ENCODE measurements around the gene CCL20.

DNA sequence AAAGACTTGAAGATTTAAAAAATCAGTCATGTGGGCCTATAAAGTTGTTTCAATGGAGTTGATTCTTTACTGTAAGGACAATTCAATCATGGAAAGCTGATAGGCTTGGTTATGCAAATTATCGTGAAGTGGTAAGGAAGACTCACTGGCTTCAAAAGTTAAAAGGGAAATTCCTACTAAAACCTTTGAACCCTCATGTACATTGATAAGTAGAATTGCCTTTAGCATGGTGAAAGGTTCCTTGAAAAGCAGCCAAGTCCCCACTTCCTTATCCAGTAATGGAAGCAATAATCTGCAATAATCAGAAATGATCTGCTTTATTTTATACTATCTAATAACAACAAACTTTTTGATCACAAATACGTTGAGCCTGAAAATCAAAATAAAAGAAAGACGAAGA, 14.4 kb upstream of the CCL20 start:
- TF ChIP-seq, protein P1, sequence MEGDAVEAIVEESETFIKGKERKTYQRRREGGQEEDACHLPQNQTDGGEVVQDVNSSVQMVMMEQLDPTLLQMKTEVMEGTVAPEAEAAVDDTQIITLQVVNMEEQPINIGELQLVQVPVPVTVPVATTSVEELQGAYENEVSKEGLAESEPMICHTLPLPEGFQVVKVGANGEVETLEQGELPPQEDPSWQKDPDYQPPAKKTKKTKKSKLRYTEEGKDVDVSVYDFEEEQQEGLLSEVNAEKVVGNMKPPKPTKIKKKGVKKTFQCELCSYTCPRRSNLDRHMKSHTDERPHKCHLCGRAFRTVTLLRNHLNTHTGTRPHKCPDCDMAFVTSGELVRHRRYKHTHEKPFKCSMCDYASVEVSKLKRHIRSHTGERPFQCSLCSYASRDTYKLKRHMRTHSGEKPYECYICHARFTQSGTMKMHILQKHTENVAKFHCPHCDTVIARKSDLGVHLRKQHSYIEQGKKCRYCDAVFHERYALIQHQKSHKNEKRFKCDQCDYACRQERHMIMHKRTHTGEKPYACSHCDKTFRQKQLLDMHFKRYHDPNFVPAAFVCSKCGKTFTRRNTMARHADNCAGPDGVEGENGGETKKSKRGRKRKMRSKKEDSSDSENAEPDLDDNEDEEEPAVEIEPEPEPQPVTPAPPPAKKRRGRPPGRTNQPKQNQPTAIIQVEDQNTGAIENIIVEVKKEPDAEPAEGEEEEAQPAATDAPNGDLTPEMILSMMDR (IDR thresholded peaks at IDR 0.05; ENCODE audit: low read depth, low read length, missing input control), result no peak
- TF ChIP-seq, protein P2, sequence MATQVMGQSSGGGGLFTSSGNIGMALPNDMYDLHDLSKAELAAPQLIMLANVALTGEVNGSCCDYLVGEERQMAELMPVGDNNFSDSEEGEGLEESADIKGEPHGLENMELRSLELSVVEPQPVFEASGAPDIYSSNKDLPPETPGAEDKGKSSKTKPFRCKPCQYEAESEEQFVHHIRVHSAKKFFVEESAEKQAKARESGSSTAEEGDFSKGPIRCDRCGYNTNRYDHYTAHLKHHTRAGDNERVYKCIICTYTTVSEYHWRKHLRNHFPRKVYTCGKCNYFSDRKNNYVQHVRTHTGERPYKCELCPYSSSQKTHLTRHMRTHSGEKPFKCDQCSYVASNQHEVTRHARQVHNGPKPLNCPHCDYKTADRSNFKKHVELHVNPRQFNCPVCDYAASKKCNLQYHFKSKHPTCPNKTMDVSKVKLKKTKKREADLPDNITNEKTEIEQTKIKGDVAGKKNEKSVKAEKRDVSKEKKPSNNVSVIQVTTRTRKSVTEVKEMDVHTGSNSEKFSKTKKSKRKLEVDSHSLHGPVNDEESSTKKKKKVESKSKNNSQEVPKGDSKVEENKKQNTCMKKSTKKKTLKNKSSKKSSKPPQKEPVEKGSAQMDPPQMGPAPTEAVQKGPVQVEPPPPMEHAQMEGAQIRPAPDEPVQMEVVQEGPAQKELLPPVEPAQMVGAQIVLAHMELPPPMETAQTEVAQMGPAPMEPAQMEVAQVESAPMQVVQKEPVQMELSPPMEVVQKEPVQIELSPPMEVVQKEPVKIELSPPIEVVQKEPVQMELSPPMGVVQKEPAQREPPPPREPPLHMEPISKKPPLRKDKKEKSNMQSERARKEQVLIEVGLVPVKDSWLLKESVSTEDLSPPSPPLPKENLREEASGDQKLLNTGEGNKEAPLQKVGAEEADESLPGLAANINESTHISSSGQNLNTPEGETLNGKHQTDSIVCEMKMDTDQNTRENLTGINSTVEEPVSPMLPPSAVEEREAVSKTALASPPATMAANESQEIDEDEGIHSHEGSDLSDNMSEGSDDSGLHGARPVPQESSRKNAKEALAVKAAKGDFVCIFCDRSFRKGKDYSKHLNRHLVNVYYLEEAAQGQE (IDR thresholded peaks at IDR 0.05), result no peak
- TF ChIP-seq, protein P3, sequence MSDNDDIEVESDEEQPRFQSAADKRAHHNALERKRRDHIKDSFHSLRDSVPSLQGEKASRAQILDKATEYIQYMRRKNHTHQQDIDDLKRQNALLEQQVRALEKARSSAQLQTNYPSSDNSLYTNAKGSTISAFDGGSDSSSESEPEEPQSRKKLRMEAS (IDR thresholded peaks at IDR 0.05), result no peak
- TF ChIP-seq YY1 (IDR thresholded peaks at IDR 0.05) (no peak), SP1 (IDR thresholded peaks at IDR 0.05) (no peak), JUND (IDR thresholded peaks at IDR 0.05) (no peak), RAD21 (IDR thresholded peaks at IDR 0.05) (no peak), EGR1 (IDR thresholded peaks at IDR 0.05; ENCODE audit: low read depth in 2 of 2) (no peak), TAF1 (conservative IDR thresholded peaks at IDR 0.05) (no peak), GABPA (IDR thresholded peaks at IDR 0.05 in 1 of 2, conservative IDR thresholded peaks at IDR 0.05 in 1 of 2) (no peak), NR2F2 (IDR thresholded peaks at IDR 0.05) (no peak), RXRA (IDR thresholded peaks at IDR 0.05) (no peak)
- TF ChIP-seq, protein P4, sequence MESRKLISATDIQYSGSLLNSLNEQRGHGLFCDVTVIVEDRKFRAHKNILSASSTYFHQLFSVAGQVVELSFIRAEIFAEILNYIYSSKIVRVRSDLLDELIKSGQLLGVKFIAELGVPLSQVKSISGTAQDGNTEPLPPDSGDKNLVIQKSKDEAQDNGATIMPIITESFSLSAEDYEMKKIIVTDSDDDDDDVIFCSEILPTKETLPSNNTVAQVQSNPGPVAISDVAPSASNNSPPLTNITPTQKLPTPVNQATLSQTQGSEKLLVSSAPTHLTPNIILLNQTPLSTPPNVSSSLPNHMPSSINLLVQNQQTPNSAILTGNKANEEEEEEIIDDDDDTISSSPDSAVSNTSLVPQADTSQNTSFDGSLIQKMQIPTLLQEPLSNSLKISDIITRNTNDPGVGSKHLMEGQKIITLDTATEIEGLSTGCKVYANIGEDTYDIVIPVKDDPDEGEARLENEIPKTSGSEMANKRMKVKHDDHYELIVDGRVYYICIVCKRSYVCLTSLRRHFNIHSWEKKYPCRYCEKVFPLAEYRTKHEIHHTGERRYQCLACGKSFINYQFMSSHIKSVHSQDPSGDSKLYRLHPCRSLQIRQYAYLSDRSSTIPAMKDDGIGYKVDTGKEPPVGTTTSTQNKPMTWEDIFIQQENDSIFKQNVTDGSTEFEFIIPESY (IDR thresholded peaks at IDR 0.05), result no peak

All from liver (tissue), 3 donors.